GM10266 (cell line): ENCODE results near the gene DNM3.

Experiments used
- DNase-seq: peaks from one replicate; pipeline ENCODE4 v3.0.0; 2012; ENCODE audit errors: extremely low spot score
- TF ChIP-seq, protein P1 (sequence below): IDR thresholded peaks from 2 replicates; pipeline ENCODE4 v1.5.1; 2012; ENCODE audit warnings: mild to moderate bottlenecking, low read depth; ENCODE audit not compliant: control insufficient read depth, insufficient read depth; ENCODE audit errors: missing control alignments

The DNM3 gene

DNA sequence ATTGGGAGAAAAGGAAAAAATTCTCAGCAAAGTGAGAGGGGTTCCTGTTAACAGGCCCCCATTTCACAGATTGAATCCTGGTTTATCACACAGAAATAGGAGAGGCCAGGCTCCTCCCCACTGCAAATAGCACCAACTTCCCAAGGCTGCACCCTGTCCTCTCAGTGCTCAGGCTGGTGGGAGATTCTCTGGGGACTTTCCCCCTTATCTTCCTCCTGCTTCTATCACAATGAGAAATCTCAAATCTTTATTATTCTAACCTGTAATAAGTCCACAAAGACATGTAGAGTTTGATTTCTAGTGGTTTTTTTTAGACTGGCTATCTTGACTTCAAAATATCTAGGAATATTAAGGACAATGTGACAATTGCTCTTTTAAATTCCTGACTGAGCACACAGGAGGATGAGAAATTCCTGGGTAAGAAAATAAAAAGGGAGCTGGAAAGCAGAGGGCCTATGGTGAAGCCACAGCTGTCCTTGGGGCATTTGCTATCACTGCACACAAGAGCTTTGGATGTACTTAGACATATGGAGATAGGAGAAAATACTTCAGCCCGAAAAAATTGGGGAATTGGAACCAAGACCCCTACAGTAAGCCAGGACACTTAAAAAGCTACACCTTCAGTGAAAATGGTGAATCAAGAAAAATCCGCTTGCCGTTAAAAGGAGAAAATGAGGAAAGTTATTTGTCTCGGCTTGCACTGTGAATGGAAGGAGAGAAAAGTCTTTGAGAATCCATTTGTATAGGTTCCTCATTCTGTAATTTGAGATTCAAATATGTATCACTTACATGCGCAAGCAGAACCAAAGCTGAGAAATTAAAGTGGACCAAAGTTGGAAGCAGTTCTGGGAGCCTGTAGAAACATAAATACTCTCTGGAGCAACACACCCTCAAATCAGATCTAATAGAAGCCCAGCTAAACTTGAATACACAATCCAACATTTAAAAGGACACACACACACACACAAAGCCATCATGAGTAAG is 513.3 kb downstream of the DNM3 start:
- DNase-seq = no peak

DNA sequence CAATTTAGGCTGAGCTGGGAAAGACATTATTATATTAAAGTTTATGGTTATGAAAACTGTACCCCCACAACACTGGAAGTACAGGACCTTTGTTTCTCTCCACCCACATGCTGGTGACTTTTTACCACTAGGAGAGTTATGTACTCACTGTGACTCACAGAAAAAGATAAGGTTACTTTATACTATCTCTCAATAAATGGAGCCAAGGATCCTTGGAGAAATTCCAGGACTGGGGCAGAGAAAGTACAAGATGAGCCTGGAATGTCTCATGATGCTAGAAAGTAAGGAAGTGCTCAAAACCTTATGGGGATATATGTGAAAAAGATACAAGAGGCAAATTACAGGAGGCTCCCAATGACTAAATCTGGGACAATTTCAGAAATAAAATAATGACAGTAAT is 515.3 kb downstream of the DNM3 start:
- DNase-seq = no peak
- TF ChIP-seq, protein P1, sequence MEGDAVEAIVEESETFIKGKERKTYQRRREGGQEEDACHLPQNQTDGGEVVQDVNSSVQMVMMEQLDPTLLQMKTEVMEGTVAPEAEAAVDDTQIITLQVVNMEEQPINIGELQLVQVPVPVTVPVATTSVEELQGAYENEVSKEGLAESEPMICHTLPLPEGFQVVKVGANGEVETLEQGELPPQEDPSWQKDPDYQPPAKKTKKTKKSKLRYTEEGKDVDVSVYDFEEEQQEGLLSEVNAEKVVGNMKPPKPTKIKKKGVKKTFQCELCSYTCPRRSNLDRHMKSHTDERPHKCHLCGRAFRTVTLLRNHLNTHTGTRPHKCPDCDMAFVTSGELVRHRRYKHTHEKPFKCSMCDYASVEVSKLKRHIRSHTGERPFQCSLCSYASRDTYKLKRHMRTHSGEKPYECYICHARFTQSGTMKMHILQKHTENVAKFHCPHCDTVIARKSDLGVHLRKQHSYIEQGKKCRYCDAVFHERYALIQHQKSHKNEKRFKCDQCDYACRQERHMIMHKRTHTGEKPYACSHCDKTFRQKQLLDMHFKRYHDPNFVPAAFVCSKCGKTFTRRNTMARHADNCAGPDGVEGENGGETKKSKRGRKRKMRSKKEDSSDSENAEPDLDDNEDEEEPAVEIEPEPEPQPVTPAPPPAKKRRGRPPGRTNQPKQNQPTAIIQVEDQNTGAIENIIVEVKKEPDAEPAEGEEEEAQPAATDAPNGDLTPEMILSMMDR = no peak

More for the DNA sequence above, 513.3 kb downstream of the DNM3 start:
- TF ChIP-seq, protein P1 = no peak

DNA sequence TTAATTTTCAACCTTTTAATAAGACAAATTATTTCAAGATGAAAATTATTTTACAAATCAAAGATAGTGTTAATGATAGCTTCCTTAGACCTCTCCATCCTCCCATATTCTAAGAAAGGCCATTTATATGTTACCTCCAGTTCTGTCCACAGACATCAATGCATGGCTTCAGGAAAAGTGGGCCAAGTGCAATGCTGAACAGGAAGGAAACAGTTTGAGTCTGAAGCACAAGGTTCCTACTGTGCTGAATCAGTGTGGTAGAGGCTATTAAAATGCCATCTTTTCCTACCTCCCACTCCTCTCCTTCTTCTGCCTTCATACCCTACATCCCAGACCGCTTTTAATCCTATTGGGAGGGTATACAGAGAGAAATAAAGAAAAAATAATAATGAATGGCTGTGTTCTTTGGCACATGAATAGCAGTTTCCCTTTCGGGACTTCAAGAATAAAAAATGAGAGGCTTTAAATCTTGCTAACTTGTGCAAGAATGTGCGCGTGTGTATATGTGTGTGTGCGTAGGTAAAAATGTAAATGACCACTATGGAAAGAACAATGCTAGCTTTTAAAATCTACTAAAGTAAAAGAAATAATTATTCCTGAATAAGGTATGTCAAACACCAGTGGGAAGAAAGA is 516.6 kb downstream of the DNM3 start:
- TF ChIP-seq, protein P1 = no peak
- no peak for DNase-seq

DNA sequence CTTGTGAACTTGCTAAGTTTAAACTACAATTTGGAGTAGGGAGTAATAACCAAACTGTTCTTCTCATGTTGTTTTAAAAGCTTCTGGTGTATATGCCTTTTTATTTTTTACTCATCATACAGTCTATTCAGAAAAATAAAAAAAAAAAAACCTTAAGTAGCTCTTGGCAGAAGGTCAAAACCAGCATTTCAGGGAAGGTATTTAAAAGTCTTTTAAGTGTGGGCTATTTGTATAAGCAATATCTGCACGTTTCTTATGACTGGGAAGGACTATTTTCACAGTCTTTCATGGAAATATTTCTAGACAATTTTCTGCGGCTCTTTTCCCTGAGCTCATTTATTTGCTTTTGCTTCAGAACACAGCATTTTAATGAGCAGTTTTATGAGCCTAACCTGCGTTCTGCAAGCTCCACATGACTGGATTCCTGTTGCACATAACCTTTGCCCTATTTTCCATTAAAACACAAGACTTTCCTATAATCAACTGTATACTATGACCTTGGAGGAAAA is 518.2 kb downstream of the DNM3 start:
- no peak for DNase-seq

DNA sequence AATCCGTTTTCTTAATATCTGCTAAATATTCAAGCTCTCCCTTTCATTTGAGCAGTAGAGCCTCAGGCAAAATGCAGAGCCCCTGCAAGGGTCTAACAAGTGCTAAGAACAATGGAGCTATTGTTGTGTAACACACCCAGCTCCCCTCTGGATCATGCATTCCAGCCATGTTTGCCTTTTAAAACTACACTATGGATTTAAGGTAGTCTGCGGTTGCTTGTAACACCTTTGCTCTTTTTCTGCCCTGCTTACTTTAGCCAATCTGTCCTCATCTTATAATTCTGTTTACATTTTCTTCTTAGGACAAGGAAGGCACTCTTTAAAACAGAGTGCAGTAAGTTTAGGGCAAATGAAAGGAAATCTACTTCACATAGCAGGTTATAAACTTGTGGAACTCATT is 519.2 kb downstream of the DNM3 start:
- TF ChIP-seq, protein P1 = no peak
- no peak for DNase-seq

More for the DNA sequence above, 518.2 kb downstream of the DNM3 start:
- TF ChIP-seq, protein P1 = no peak

DNA sequence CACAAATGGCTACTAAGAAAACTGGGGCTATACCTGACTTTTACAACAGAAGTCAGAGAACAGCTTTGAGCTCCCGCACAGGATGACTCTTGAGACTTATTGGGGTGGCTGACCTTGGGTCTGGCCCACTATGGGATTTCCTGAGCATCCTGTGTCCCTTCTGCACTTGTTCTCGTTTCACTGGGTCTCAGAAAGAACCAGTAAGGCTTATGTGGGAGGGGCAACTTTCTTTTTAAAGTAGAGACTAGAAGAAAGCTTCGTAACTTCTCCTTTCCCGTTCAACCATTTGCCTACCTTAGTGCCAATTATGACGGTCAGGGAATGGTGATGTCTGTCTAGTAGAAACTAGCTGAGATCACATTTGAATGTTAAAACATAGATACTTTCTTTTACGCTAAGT is 519.7 kb downstream of the DNM3 start:
- DNase-seq = no peak
- TF ChIP-seq, protein P1 = no peak
